Cardiac fibroblast (primary cell): Measurements from ENCODE around the gene FGF14.

Source experiments
- DNase-seq, 2 donors: peaks; one replicate each; pipeline versions ENCODE4 v3.0.0 to v3.0.0-alpha.2; 2010; ENCODE audit warnings: low read depth in 2 of 2
- H3K4me3 ChIP-seq, 2 donors: replicated peaks in 1 of 2; 1 replicate in 1 of 2; 2 replicates in 1 of 2; pipeline ENCODE4 v1.5.1; 2011; ENCODE audit warnings: low read depth in 2 of 2, low read length in 2 of 2, mild to moderate bottlenecking in 2 of 2, moderate library complexity in 1 of 2
- CTCF ChIP-seq: IDR thresholded peaks from one replicate; pipeline ENCODE4 v1.5.1; 2011; ENCODE audit warnings: low read depth, mild to moderate bottlenecking, low read length, inconsistent platforms

FGF14 gene

DNA sequence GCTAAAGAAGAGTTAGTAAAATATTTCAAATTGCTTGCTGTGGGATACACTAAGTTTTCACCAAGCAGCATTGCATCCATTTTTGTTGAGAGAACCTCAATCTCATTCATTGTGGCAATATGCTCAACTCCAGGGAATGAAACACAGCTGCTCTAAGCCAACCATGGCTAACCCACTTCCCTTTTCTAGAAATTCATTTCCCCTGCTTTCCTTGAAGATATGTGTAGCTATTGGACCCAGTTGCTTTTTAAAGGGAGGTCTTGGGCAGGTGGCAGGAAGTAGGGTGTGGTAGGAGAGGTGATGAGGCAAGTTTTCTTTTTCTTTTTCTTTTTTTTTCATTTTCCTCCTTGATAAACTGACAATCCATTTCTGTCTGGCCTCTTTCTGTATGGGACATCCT is 452.2 kb downstream of the FGF14 start:
- no peak overlapping the region for H3K4me3 ChIP-seq
- TF ChIP-seq CTCF, result no peak
- no peak for DNase-seq

DNA sequence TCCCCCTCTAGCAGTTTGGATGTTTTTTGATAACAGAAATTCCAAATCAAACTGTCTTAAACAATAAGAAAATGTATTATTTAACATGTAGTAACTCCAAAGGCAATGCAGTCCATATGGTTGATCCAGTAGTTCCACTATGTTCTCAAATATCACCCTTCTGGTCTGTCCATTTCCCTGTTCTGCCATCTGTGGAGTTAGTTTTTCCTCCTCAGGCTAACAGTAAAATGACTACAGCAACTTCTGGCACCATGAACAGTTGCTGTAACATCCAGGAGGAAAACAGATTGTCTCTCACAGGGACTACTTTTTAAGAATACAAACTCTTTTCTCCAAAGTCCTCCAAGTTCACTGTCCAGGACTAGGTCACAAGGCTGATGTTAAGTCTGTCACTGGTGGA is 455.4 kb downstream of the FGF14 start:
- no peak for DNase-seq
- TF ChIP-seq CTCF, result no peak
- H3K4me3 ChIP-seq, result no peak overlapping the region

DNA sequence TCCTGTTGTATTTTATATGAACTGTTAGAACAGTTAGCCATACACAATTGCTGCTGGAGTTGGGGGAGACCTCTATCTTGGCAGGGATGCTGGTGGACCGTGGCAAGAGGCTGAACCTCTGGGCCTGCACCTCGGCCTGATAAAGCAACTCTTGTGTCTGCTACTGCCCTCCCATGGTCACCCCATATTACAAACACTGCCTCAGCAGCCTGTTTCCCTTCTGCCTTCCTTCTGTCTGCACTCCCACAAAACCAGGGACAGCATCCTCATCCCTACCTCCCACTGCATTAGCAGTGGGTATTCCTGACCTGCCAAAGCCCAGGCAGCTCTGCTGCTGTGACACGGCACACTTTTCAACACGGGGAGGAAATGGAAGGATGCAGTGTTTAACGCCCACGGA is 456.4 kb downstream of the FGF14 start:
- no peak for TF ChIP-seq CTCF
- no peak overlapping the region for H3K4me3 ChIP-seq
- DNase-seq, result no peak

- no peak overlapping the region for H3K4me3 ChIP-seq
- TF ChIP-seq CTCF, result no peak
- peak in 1 of 2 donors; percentile 36 for DNase-seq
These were observed 457.3 kb downstream of the FGF14 start for GRCh38 chr13:101944521-101944920.

- no peak for TF ChIP-seq CTCF
- no peak overlapping the region for H3K4me3 ChIP-seq
- DNase-seq, result no peak
These were observed 459.2 kb downstream of the FGF14 start for GRCh38 chr13:101942535-101943157.

- DNase-seq, result peak; percentile 7 to 61
- peak; percentile 66 for TF ChIP-seq CTCF
- no peak overlapping the region for H3K4me3 ChIP-seq
These were observed 459.8 kb downstream of the FGF14 start for GRCh38 chr13:101942038-101942437.
